Mucosa of descending colon (tissue), 3 donors: Measurements from ENCODE around the gene CACNB2. TPM values are rescaled to one million over a fixed set of nuclear protein-coding genes. Genes with fewer than 3 reads are reported as not detected.

Experiments
- ATAC-seq: fragments of 200-7000 bp; cut with Tn5 transposase; one replicate; pipeline ENCODE4 v1.9.1; 2020; ENCODE audit warnings: mild to moderate bottlenecking, moderate library complexity
- DNase-seq, 3 donors: peaks; one replicate each; pipeline ENCODE4 v3.0.0-alpha.2; 2020
- H3K36me3 ChIP-seq: fragments of 200-600 bp; one replicate; pipeline ENCODE4 v1.8.0; 2021; ENCODE audit warnings: low read depth, mild to moderate bottlenecking
- H3K4me1 ChIP-seq: fragments of 200-600 bp; one replicate; pipeline ENCODE4 v1.8.0; 2021; ENCODE audit warnings: low read depth, mild to moderate bottlenecking
- H3K4me3 ChIP-seq: fragments of 200-600 bp; one replicate; pipeline ENCODE4 v1.8.0; 2021; ENCODE audit warnings: mild to moderate bottlenecking
- H3K9me3 ChIP-seq: fragments of 200-600 bp; one replicate; pipeline ENCODE4 v1.8.0; 2021; ENCODE audit warnings: mild to moderate bottlenecking
- CTCF ChIP-seq: fragments of 200-600 bp; IDR thresholded peaks from one replicate; pipeline ENCODE4 v1.8.0; 2022; ENCODE audit warnings: antibody characterized with exemption, mild to moderate bottlenecking
- intact Hi-C, 2 donors: fragments of 100-400 bp; cut with DNase I in 1 of 2; cut with micrococcal nuclease in 1 of 2; formaldehyde crosslinking; loops; one replicate each; pipeline versions ENCODE4 v1.11.0 to v1.11.1; 2022; cut with DNase I, micrococcal nuclease
- total RNA-seq, 3 donors: library from RNA; stranded (reverse); fragmentation: NEBNext Ultra II Directional in 2 of 3; extraction: Animal tissue kit (Norgen Biotek cat#: 25700) in 2 of 3; gene quantifications; one replicate each; pipeline versions ENCODE4 v1.2.1 to v1.2.4, GENCODE V29; 2021 to 2023
- donor health status: DM: no; HTN: no; CAD: no; lungs with moderate emphysema.
- donor health status: DM: no; HTN: no; CAD: no.
- donor health status: DM: no; HTN: yes; CAD: no.

Gene CACNB2
- total RNA-seq, 3 donors from 2014 or later = 13.6 to 26.2 (median 19.8) TPM

GRCh38 chr10:18424200-18424599 is 284.0 kb downstream of the CACNB2 start:
- ATAC-seq (peak; percentile 26), DNase-seq (peak in 1 of 3 donors; percentile 25)
- Histone ChIP-seq H3K9me3 (no peaks in the 10 kb centered on the region), H3K4me3 (no peak overlapping the region), H3K36me3 (no peaks in the 10 kb centered on the region), H3K4me1 (peaks cover 5% of the 10 kb centered on the region)
- intact Hi-C loops = no loop called here
- TF ChIP-seq CTCF = no peak

GRCh38 chr10:18429335-18429734 is 289.1 kb downstream of the CACNB2 start:
- no peaks in the 10 kb centered on the region for H3K36me3 ChIP-seq
- ATAC-seq = no peak
- peaks cover under 1% of the 10 kb centered on the region for H3K4me1 ChIP-seq
- intact Hi-C loops = no loop called here
- no peak for TF ChIP-seq CTCF
- H3K4me3 ChIP-seq = no peak overlapping the region
- no peaks in the 10 kb centered on the region for H3K9me3 ChIP-seq
- DNase-seq = no peak

- Histone ChIP-seq H3K4me1 (no peaks in the 10 kb centered on the region), H3K9me3 (no peaks in the 10 kb centered on the region), H3K36me3 (no peaks in the 10 kb centered on the region), H3K4me3 (no peak overlapping the region)
- no peak for TF ChIP-seq CTCF
- intact Hi-C loops = no loop called here
- no peak for DNase-seq
- ATAC-seq = no peak
These were observed 296.7 kb downstream of the CACNB2 start for GRCh38 chr10:18436902-18437301.

GRCh38 chr10:18437486-18437885 is 297.3 kb downstream of the CACNB2 start:
- H3K36me3 ChIP-seq = no peaks in the 10 kb centered on the region
- H3K9me3 ChIP-seq = no peaks in the 10 kb centered on the region
- intact Hi-C loops = no loop called here
- no peak overlapping the region for H3K4me3 ChIP-seq
- ATAC-seq (no peak), DNase-seq (no peak)
- no peak for TF ChIP-seq CTCF
- no peaks in the 10 kb centered on the region for H3K4me1 ChIP-seq

- Histone ChIP-seq H3K4me3 (no peak overlapping the region), H3K4me1 (no peaks in the 10 kb centered on the region), H3K9me3 (no peaks in the 10 kb centered on the region), H3K36me3 (no peaks in the 10 kb centered on the region)
- ATAC-seq (no peak), DNase-seq (no peak)
- no peak for TF ChIP-seq CTCF
- intact Hi-C loops = no loop called here
These were observed 298.3 kb downstream of the CACNB2 start for GRCh38 chr10:18438361-18439126.
